HepG2 (cell line): Measurements from ENCODE around the gene XPC. TPM values are rescaled to one million over a fixed set of nuclear protein-coding genes. Genes with fewer than 3 reads are reported as not detected.

ENCODE experiments used
- BATF2 ChIP-seq: sonication (generic); formaldehyde crosslinking; IDR thresholded peaks from 2 replicates; pipeline ENCODE4 v1.8.0; 2022; ENCODE audit warnings: mild to moderate bottlenecking, missing genetic modification reagents, moderate library complexity
- E2F2 ChIP-seq: sonication (generic); formaldehyde crosslinking; IDR thresholded peaks from 2 replicates; pipeline ENCODE4 v1.4.0; 2020; ENCODE audit warnings: missing genetic modification reagents, borderline replicate concordance
- ELF4 ChIP-seq: sonication (generic); formaldehyde crosslinking; IDR thresholded peaks from 2 replicates; pipeline ENCODE4 v1.5.0; 2020; ENCODE audit warnings: missing genetic modification reagents, mild to moderate bottlenecking, moderate library complexity, borderline replicate concordance
- FOXA3 ChIP-seq: IDR thresholded peaks from 2 replicates; pipeline ENCODE4 v1.6.1; 2016; ENCODE audit warnings: missing genetic modification reagents, missing compliant biosample characterization
- HCFC1 ChIP-seq: fragments of 150-350 bp; IDR thresholded peaks from 2 replicates; pipeline ENCODE4 v1.6.1; 2014; ENCODE audit warnings: low read depth, low read length
- HDAC6 ChIP-seq: fragments of 200-600 bp; sonication (generic); IDR thresholded peaks from 2 replicates; pipeline ENCODE4 v1.7.0; 2017; ENCODE audit warnings: mild to moderate bottlenecking, antibody characterized with exemption, low read length, low read depth
- KDM6A ChIP-seq: IDR thresholded peaks from 2 replicates; pipeline ENCODE4 v1.6.1; 2016; ENCODE audit warnings: low read depth
- KMT2B ChIP-seq: IDR thresholded peaks from 2 replicates; pipeline ENCODE4 v1.6.1; 2016; ENCODE audit warnings: missing genetic modification reagents, missing compliant biosample characterization
- MED13 ChIP-seq: sonication (generic); formaldehyde crosslinking; IDR thresholded peaks from 2 replicates; pipeline ENCODE4 v1.5.0; 2020; ENCODE audit warnings: missing genetic modification reagents
- NCOR1 ChIP-seq: fragments of 200-600 bp; sonication (generic); IDR thresholded peaks from 2 replicates; pipeline ENCODE4 v1.7.0; 2017; ENCODE audit warnings: antibody characterized with exemption, low read length, borderline replicate concordance
- PITX1 ChIP-seq: sonication (generic); formaldehyde crosslinking; IDR thresholded peaks from 2 replicates; pipeline ENCODE4 v1.5.1; 2020; ENCODE audit warnings: mild to moderate bottlenecking, missing genetic modification reagents
- POLR2A ChIP-seq, 2 experiments: IDR thresholded peaks; 2 replicates each; pipeline ENCODE4 v1.6.1; 2011; ENCODE audit warnings: low read depth in 2 of 2, low read length in 2 of 2, mild to moderate bottlenecking in 1 of 2, moderate library complexity in 1 of 2; ENCODE audit not compliant: insufficient read depth in 1 of 2
- PPARG ChIP-seq: conservative IDR thresholded peaks from 2 replicates; pipeline ENCODE4 v1.6.1; 2016; ENCODE audit warnings: missing biosample characterization, missing genetic modification reagents
- RBM39 ChIP-seq: fragments of 200-400 bp; formaldehyde crosslinking; IDR thresholded peaks from one replicate; pipeline ENCODE4 v1.6.1; 2018; ENCODE audit warnings: antibody characterized with exemption, mild to moderate bottlenecking, low read depth, low read length; ENCODE audit not compliant: poor library complexity, severe bottlenecking
- SUZ12 ChIP-seq: fragments of 150-350 bp; IDR thresholded peaks from 2 replicates; pipeline ENCODE4 v1.6.1; 2014; ENCODE audit warnings: low read depth, low read length
- TCF12 ChIP-seq, 2 experiments: fragments of 450-650 bp in 1 of 2; sonication (generic) in 1 of 2; formaldehyde crosslinking in 1 of 2; IDR thresholded peaks; 2 replicates each; pipeline versions ENCODE4 v1.6.1 to v1.8.0; 2017 to 2022; ENCODE audit warnings: antibody characterized with exemption in 1 of 2, mild to moderate bottlenecking in 1 of 2, missing genetic modification reagents in 1 of 2, moderate library complexity in 1 of 2
- TOE1 ChIP-seq: sonication (generic); formaldehyde crosslinking; IDR thresholded peaks from 2 replicates; pipeline ENCODE4 v1.4.0; 2020; ENCODE audit warnings: mild to moderate bottlenecking, missing genetic modification reagents
- ZFP82 ChIP-seq: sonication (generic); formaldehyde crosslinking; IDR thresholded peaks from 2 replicates; pipeline ENCODE4 v1.5.1; 2020; ENCODE audit warnings: mild to moderate bottlenecking, missing genetic modification reagents, borderline replicate concordance
- ZNF335 ChIP-seq: sonication (generic); formaldehyde crosslinking; IDR thresholded peaks from 2 replicates; pipeline ENCODE4 v1.4.0; 2020; ENCODE audit warnings: missing genetic modification reagents
- ZSCAN25 ChIP-seq: sonication (generic); formaldehyde crosslinking; IDR thresholded peaks from 2 replicates; pipeline ENCODE4 v1.8.0; 2022; ENCODE audit warnings: mild to moderate bottlenecking, missing genetic modification reagents
- polyA plus RNA-seq, 8 experiments: library from polyadenylated mRNA; depleted of rRNA in 3 of 8; stranded (reverse) in 7 of 8; unstranded in 1 of 8; fragments of >200 nt; fragmentation: Illumina TruSeq in 4 of 8; extraction: Trizol in 4 of 8; gene quantifications; 2 replicates each; pipeline versions ENCODE4 v1.2.1 to v1.2.3, GENCODE V29; 2011 to 2016; ENCODE audit warnings: low read depth in 4 of 8, missing spikeins in 1 of 8, mixed read lengths in 1 of 8; ENCODE audit not compliant: insufficient read depth in 1 of 8
- total RNA-seq, 5 experiments: library from RNA; depleted of rRNA; stranded (reverse); fragments of >200 nt; fragmentation: Illumina TruSeq; extraction: Trizol; gene quantifications; 2 replicates each; pipeline ENCODE4 v1.2.3, GENCODE V29; 2016; ENCODE audit warnings: low read depth in 1 of 5
- TF ChIP-seq, protein P1 (sequence below): sonication (generic); formaldehyde crosslinking; IDR thresholded peaks from 2 replicates; pipeline ENCODE4 v1.4.0; 2020; ENCODE audit warnings: missing genetic modification reagents
- TF ChIP-seq, protein P2 (sequence below): IDR thresholded peaks from 2 replicates; pipeline ENCODE4 v1.6.1; 2018; ENCODE audit warnings: missing genetic modification reagents, mild to moderate bottlenecking, missing compliant biosample characterization
- TF ChIP-seq, protein P3 (sequence below): sonication (generic); formaldehyde crosslinking; IDR thresholded peaks from 2 replicates; pipeline ENCODE4 v1.4.0; 2020; ENCODE audit warnings: missing genetic modification reagents

Gene XPC
- total and polyA plus RNA-seq, 2 of the 13 experiments (the other 11 are each of a cell fraction or from before 2014, with no cell fraction given) = 9.4 to 24.1 TPM

- TF ChIP-seq, protein P1, sequence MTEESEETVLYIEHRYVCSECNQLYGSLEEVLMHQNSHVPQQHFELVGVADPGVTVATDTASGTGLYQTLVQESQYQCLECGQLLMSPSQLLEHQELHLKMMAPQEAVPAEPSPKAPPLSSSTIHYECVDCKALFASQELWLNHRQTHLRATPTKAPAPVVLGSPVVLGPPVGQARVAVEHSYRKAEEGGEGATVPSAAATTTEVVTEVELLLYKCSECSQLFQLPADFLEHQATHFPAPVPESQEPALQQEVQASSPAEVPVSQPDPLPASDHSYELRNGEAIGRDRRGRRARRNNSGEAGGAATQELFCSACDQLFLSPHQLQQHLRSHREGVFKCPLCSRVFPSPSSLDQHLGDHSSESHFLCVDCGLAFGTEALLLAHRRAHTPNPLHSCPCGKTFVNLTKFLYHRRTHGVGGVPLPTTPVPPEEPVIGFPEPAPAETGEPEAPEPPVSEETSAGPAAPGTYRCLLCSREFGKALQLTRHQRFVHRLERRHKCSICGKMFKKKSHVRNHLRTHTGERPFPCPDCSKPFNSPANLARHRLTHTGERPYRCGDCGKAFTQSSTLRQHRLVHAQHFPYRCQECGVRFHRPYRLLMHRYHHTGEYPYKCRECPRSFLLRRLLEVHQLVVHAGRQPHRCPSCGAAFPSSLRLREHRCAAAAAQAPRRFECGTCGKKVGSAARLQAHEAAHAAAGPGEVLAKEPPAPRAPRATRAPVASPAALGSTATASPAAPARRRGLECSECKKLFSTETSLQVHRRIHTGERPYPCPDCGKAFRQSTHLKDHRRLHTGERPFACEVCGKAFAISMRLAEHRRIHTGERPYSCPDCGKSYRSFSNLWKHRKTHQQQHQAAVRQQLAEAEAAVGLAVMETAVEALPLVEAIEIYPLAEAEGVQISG (CRISPR knock-in tag) = peak; percentile 93
- no peak for TF ChIP-seq ELF4
- no peak for TF ChIP-seq TCF12 (IDR thresholded peaks at IDR 0.05)
- TF ChIP-seq TCF12 (CRISPR knock-in tag; IDR thresholded peaks at IDR 0.05) = 0 out of 2 replicates have a peak, but pooled peaks have one; percentile 59
- TF ChIP-seq TOE1 (CRISPR knock-in tag) = 0 out of 2 replicates have a peak, but pooled peaks have one; percentile 16
- TF ChIP-seq MED13 (CRISPR knock-in tag) = peak; percentile 6; the same call in 1 of the 2 replicates
- TF ChIP-seq ZNF335 = peak; percentile 98
- TF ChIP-seq NCOR1 = 0 out of 2 replicates have a peak, but pooled peaks have one; percentile 25
- TF ChIP-seq, protein P2, sequence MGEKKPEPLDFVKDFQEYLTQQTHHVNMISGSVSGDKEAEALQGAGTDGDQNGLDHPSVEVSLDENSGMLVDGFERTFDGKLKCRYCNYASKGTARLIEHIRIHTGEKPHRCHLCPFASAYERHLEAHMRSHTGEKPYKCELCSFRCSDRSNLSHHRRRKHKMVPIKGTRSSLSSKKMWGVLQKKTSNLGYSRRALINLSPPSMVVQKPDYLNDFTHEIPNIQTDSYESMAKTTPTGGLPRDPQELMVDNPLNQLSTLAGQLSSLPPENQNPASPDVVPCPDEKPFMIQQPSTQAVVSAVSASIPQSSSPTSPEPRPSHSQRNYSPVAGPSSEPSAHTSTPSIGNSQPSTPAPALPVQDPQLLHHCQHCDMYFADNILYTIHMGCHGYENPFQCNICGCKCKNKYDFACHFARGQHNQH (CRISPR knock-in tag) = peak; percentile 15; the same call in 1 of the 2 replicates
- 0 out of 2 replicates have a peak, but pooled peaks have one; percentile 58 for TF ChIP-seq E2F2 (CRISPR knock-in tag)
- TF ChIP-seq KMT2B (CRISPR knock-in tag) = 0 out of 2 replicates have a peak, but pooled peaks have one; percentile 10
- peak; percentile 14 for TF ChIP-seq RBM39
- peak; percentile 99 for TF ChIP-seq HCFC1
- 0 out of 2 replicates have a peak, but pooled peaks have one; percentile 49 for TF ChIP-seq PPARG
- TF ChIP-seq FOXA3 (CRISPR knock-in tag) = peak; percentile 37; the same call in 1 of the 2 replicates
- no peak for TF ChIP-seq HDAC6
- peak; percentile 78 for TF ChIP-seq POLR2A (IDR thresholded peaks at IDR 0.05; ENCODE audit: insufficient read depth in 1 of 2, low read depth in 2 of 2, low read length in 2 of 2)
- 0 out of 2 replicates have a peak, but pooled peaks have one; percentile 16 for TF ChIP-seq PITX1 (CRISPR knock-in tag)
- TF ChIP-seq, protein P3, sequence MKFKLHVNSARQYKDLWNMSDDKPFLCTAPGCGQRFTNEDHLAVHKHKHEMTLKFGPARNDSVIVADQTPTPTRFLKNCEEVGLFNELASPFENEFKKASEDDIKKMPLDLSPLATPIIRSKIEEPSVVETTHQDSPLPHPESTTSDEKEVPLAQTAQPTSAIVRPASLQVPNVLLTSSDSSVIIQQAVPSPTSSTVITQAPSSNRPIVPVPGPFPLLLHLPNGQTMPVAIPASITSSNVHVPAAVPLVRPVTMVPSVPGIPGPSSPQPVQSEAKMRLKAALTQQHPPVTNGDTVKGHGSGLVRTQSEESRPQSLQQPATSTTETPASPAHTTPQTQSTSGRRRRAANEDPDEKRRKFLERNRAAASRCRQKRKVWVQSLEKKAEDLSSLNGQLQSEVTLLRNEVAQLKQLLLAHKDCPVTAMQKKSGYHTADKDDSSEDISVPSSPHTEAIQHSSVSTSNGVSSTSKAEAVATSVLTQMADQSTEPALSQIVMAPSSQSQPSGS (CRISPR knock-in tag) = peak; percentile 31; the same call in 1 of the 2 replicates
- 0 out of 2 replicates have a peak, but pooled peaks have one; percentile 39 for TF ChIP-seq ZFP82 (CRISPR knock-in tag)
- TF ChIP-seq SUZ12 = peak; percentile 95
- peak; percentile 20; the same call in 1 of the 2 replicates for TF ChIP-seq BATF2 (CRISPR knock-in tag)
- TF ChIP-seq KDM6A (CRISPR knock-in tag) = 0 out of 2 replicates have a peak, but pooled peaks have one; percentile 11
- 0 out of 2 replicates have a peak, but pooled peaks have one; percentile 31 for TF ChIP-seq ZSCAN25
Observed at GRCh38 chr3:14124615-14125192, 53.7 kb downstream of the XPC start, which contains the start of the genes CHCHD4 and TMEM43 (continued).
